SKM-1 treated with dmso at 0.1 percent for 144 hours (cell line): ENCODE data around the gene LAMC2.
"Not testable (repeated sequence)": the region's sequence is repeated elsewhere in the genome, so short reads cannot be mapped to it uniquely, and the experiment has no call there.

Source experiments
- DNase-seq: peaks from one replicate; lab custom pipeline; 2025; ENCODE audit not compliant: unreplicated experiment; lab: John Stamatoyannopoulos, UW

Gene LAMC2

DNA sequence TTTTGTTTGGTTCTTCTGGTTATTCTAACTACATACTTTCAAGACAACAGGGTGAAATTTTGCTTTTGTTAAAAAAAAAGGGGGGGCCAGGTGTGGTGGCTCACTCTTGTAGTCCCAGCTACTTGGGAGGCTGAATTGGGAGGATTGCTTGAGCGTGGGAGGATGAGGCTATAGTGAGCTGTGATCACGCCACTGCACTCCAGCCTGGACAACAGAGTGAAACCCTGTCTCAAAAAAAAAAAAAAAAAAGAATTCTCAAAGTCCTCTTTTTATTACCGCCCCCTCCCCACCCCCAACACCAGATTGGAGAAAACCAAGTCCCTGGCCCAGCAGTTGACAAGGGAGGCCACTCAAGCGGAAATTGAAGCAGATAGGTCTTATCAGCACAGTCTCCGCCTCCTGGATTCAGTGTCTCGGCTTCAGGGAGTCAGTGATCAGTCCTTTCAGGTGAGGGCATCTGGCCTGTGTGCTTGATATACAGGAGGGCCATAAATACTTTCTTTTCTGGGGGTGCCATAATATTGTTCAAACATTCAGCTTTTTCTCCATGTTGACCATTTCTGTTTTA, 50.2 kb downstream of the LAMC2 start:
- DNase-seq, result no peak

DNA sequence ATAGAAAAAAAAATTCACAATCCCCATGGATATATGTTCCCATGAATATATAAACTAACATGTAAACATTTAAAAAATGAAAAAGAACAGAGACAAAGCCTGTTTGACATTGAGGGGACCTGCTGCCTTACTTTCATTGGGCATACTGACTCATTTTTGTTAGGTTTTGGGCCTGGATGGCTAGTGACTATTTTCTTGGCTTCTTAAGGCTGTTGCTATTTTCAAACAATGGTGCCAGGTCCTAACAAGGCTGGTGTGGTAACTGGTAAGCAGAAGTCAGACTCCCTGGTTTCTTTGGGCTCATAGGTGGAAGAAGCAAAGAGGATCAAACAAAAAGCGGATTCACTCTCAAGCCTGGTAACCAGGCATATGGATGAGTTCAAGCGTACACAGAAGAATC, 51.0 kb downstream of the LAMC2 start:
- DNase-seq, result no peak

DNA sequence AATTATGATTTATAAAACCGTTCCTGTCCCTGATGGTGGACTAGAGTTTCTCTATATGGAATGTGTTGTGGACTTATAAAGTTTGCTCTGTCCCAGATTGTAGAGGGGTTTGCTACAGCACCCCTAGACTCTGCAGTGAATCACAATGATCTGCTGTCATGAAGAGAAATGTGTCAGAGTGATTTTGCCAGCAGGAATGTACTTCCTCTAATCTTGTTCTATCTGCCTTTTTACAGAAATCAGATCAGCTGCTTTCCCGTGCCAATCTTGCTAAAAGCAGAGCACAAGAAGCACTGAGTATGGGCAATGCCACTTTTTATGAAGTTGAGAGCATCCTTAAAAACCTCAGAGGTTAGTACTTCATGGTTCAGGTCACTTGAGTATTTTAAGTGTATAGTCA, 52.0 kb downstream of the LAMC2 start:
- DNase-seq, result no peak

DNA sequence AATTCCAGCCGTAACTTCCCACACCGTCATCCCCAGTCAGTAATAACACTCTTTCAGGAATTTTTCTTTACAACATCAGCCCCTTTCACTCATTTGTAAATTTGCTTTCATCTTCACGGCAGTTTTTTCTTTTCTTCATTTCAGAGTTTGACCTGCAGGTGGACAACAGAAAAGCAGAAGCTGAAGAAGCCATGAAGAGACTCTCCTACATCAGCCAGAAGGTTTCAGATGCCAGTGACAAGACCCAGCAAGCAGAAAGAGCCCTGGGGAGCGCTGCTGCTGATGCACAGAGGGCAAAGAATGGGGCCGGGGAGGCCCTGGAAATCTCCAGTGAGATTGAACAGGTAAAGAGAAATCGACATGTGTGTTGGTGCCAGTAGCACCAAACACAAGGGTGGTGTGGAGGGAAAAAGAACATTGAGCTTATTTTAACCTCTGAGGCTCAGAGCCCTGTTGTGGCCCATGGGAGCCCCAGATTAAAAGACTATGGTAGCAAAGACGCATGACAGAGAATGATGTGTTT, 53.2 kb downstream of the LAMC2 start:
- DNase-seq, result no peak

DNA sequence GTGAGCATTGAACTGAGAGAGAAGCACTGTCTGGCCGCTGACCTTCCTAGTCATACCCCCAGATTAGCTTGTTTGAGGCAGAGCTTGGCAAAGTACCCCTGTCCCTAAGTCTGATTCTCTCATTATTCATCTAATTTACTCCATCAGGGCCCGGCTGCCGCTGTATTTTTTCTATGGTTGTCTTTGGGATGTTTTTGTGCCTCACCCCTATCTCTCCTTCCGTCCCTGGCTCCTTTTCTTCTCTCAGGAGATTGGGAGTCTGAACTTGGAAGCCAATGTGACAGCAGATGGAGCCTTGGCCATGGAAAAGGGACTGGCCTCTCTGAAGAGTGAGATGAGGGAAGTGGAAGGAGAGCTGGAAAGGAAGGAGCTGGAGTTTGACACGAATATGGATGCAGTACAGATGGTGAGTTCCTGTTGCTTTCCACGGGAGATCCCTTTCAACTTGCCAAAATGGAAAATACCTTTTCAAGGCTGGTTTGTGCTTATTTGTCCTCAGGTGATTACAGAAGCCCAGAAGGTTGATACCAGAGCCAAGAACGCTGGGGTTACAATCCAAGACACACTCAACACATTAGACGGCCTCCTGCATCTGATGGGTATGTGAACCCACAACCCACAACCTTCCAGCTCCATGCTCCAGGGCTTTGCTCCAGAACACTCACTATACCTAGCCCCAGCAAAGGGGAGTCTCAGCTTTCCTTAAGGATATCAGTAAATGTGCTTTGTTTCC, 53.9 kb downstream of the LAMC2 start:
- DNase-seq, result no peak

DNA sequence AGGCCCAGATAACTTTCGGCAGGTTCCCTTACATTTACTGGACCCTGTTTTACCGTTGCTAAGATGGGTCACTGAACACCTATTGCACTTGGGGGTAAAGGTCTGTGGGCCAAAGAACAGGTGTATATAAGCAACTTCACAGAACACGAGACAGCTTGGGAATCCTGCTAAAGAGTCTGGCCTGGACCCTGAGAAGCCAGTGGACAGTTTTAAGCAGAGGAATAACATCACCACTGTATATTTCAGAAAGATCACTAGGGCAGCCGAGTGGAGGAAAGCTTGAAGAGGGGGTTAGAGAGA, 54.4 kb downstream of the LAMC2 start:
- DNase-seq, result no peak

DNA sequence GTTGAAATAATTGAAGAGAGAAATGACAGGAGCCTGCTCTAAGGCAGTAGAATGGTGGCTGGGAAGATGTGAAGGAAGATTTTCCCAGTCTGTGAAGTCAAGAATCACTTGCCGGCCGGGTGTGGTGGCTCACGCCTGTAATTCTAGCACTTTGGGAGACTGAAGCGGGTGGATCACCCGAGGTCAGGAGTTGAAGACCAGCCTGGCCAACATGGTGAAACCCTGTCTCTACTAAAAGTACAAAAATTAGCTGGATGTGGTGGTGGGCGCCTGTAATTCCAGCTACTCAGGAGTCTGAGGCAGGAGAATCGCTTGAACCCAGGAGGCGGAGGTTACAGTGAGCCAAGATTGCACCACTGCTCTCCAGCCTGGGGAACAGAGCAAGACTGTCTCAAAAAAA, 54.8 kb downstream of the LAMC2 start:
- DNase-seq, result not testable (repeated sequence)

DNA sequence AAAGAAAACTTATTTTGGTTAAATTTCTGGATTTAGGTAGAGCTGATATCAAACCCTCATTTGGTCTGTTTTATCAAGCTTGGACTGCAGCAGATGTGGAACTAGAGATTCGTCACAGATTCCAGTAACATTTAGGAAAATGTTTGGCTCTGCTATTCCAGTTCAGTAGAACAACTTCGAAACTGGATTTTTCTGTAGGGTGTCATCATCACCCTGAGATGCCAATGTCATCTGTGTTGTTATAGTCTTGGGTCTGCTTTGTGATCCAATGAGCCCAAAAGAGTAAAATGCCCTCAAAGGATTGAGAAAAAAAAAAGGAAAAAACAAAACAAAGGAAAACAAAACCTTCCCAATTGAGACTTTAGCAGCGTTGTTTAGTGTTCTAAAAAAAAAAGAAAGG, 55.4 kb downstream of the LAMC2 start:
- no peak for DNase-seq

DNA sequence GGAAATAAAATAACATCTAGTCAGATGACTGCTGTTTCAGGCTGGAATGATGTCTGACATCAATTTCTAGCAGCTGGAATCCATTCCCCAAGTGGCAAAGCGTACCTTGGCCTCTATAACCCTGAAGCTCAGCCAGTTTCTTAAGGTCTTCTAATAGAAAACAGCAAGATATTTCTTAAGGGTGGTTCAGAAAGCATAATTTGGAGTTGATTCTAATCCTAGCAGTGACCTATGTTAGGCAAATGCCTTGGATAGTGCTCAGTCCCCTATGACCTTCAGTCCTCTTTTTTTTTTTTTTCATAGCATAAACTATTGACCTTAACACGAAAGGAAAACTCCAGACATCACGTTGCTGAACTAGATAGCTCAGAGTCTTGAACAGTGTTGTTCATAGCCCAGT, 56.5 kb downstream of the LAMC2 start:
- no peak for DNase-seq

DNA sequence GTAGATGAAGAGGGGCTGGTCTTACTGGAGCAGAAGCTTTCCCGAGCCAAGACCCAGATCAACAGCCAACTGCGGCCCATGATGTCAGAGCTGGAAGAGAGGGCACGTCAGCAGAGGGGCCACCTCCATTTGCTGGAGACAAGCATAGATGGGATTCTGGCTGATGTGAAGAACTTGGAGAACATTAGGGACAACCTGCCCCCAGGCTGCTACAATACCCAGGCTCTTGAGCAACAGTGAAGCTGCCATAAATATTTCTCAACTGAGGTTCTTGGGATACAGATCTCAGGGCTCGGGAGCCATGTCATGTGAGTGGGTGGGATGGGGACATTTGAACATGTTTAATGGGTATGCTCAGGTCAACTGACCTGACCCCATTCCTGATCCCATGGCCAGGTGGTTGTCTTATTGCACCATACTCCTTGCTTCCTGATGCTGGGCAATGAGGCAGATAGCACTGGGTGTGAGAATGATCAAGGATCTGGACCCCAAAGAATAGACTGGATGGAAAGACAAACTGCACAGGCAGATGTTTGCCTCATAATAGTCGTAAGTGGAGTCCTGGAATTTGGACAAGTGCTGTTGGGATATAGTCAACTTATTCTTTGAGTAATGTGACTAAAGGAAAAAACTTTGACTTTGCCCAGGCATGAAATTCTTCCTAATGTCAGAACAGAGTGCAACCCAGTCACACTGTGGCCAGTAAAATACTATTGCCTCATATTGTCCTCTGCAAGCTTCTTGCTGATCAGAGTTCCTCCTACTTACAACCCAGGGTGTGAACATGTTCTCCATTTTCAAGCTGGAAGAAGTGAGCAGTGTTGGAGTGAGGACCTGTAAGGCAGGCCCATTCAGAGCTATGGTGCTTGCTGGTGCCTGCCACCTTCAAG, 57.3 kb downstream of the LAMC2 start:
- peak; percentile 87 for DNase-seq

DNA sequence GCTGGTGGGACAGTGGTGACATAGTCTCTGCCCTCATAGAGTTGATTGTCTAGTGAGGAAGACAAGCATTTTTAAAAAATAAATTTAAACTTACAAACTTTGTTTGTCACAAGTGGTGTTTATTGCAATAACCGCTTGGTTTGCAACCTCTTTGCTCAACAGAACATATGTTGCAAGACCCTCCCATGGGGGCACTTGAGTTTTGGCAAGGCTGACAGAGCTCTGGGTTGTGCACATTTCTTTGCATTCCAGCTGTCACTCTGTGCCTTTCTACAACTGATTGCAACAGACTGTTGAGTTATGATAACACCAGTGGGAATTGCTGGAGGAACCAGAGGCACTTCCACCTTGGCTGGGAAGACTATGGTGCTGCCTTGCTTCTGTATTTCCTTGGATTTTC, 58.4 kb downstream of the LAMC2 start:
- peak; percentile 59 for DNase-seq

DNA sequence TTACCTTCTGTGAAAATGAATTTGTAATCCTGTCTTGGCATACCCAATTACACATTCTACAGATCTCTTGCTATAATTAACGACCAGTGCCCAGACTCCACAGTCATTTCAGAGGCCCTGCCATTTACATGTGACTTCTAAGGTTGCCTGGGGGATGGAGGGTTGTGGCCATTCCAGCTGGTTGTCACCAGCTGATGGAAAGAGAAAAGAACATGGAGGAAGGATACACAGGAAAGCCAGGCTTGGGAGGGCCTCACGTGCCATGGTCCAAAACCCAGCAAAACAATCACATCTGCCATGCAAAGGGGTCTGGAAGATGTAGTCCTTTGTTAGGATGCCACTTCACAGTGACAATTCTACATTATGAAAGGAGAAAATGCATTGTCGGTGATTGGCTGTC, 59.3 kb downstream of the LAMC2 start:
- DNase-seq, result no peak

DNA sequence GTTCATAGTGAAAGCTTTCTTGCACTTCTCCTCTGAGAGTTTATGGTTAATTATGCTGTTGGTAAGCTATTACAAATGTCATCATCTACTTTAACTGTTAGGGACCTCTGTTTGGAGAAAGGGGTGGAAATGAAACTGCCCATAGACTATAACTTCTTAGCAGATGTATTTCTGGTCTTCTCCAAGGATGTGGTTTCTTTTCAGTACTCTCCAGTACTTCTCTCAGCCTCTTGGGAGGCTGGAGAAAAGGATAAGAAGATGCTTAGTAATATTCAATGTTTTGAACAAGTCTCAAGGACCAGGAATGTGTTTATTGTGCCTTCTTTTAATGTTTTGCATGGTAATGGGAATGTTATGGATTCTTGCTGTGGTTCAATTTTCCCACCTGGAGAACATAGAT, 60.4 kb downstream of the LAMC2 start:
- no peak for DNase-seq

DNA sequence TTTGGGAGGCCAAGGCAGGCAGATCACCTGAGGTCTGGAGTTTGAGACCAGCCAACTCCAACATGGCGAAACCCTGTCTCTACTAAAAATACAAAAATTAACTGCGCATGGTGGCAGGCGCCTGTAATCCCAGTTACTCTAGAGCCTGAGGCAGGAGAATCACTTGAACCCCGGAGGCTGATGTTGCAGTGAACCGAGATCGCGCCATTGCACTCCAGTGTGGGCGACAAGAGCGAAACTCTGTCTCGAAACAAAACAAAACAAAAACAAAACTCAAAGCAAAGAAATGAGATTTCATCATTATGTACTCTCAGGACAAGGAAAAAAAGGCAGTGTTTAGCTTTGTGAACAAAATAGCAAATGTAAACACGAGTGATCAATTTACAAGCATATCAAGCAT, 61.0 kb downstream of the LAMC2 start:
- no peak for DNase-seq

DNA sequence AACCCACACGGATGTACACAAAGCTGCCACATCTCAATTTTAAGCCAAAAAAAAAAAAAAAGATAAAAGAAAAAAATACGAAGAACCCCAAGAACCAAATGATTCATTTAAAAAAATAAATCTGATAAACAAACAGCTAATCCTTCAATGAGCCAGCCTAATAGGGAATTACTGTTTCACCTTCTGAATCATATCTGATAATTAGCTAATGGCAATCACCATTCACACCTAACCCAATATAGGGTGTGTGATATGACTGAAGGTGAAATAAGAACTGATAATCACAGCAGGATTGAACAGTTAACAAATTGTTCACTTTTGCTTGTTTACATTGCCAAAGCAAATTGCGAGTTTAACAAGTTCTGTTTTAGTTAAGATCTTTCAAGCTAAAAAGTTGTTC, 61.4 kb downstream of the LAMC2 start:
- no peak for DNase-seq

DNA sequence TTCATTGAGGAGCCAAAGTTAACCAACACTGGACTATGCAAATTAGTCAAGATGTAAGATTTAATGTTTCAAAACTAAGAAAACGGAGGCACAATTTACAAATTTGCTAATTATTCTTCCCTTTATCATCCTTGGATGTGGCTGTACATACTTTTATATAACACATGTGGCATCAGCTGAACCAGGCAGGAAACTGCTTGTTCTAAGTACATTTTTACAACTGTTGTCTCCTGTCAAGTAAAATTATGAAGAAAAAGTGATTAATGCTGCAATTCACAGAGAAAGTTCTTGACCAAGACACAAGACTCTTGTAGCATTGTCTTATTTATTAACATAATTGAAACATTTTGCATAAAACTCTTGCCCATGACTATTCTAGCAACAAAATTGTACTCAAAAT, 61.9 kb downstream of the LAMC2 start:
- DNase-seq, result no peak

DNA sequence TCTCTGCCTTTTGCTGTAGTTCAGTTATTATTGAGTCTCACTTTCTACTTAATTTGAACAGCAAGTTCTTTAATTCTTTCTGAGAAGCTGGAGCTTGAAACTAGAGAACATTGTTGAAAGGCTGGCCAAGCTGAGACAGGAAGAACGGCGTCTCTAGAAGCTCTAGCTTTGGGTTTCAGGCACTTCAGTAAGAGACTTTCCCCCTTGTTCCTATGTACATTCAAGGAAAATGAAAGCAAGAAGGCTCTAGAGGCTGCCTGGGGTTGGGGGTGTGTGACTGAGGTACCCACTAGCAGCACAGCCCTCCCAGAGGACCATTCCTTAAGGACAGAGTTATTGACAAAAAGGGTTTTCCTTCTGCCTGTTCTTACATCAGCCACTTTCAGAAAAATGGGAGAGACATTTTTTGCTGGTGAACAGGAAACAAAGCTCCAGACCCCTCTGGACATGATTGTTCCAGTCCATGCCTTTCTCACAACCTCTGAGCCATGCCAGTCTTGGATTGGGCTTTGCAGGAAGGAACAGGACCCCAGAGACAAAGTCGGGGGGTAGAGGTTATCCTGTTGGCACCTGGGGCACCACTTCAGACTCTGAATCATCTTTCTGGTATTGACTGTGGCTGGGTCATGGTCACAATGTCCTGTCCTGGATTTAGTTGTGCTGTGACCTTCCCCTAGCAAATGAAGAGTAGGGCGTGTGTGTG, 63.1 kb downstream of the LAMC2 start:
- DNase-seq, result no peak

DNA sequence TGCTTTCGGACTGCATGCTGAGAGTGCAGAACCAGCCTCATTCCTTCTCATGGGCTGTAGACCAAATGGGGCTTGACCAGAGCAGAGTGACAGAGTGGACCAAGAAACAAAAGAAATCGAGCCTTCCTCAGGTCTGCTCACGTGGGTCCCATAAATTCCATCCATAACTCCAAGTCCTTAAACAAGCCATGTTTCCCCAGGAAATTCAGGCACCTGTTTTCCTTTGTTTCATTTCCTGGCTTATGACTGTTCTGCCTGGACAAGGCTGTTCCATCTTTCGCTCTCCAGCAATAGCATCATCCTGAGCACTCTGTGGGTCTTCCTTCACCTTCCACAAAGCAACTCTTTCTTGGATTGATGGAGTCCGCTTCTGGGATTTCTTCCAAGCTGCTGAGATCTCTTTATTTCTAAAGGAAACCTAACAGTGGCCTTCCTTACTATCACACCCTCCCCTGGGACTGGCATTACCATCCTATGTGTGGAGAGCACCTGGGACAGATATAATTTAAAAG, 63.9 kb downstream of the LAMC2 start:
- no peak for DNase-seq

DNA sequence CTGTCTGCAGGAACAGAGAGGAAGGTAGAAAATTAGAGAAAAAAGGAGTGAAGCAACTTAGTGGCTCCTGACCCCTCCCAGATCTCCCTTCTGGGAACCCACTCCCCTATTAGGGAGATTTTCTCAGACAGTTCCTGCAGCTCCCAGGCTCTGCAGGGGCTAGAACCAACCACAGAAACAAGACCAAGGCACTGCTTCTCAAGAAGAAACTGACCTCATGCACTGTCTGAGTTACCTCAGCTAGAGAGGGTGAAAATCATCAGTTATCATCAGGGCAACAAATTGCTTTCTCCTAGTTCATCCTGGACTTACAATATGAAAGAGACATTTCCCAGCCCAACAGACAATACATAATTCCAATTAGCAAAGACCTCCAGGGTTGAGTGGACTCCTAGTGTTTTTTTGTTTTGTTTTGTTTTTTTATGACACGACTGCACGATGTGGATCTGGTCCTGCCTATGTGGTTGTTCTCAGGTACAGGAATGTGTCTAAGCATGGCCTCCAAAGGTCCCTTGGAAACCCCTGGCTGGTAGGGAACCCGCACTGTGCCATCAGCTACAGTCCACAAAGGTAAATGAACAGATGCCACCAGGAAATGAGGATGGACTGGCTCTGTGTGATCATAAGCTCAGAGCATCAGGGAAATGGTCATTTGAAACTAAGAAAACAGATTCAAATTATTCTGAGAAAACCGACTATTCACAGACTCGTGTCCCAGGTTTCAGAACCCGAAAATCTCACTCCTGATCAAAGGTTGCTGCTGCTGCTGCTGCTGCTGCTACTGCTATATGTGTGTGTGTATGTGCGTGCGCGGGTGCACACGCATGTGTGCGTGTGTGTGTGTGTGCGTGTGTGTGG, 65.3 kb downstream of the LAMC2 start:
- no peak for DNase-seq

DNA sequence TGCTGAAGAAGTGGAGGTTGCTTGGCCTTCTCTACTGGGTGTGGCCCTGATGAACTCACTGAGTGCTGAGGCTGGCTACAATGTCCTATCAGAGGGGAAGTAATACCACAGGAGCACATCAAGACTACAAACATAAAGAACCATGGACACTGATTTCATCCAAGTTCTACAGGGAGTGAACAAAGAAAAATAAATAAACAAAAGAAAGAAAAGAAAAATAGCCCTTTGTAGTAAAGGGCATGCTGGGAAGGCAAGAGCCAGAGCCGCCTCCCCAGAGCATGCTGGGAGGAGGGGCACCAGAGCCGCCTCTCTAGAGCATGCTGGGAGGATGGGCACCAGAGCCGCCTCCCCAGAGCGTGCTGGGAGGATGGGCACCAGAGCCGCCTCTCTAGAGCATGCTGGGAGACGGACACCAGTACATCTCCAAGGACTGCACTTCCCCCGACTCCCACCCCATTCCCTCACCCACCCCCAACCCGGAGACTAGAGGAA, 65.9 kb downstream of the LAMC2 start:
- no peak for DNase-seq
